Activated CD4-positive, alpha-beta T cell treated with anti-CD3 and anti-CD28 coated beads, Interleukin-2, amount 10 ng/mL, durations not matched to agents 7 days and 5 days (primary cell): Measurements from ENCODE around the gene ELOVL6. TPM values are rescaled to one million over a fixed set of nuclear protein-coding genes. Genes with fewer than 3 reads are reported as not detected.
"Not testable (repeated sequence)": the region's sequence is repeated elsewhere in the genome, so short reads cannot be mapped to it uniquely, and the experiment has no call there.

Experiments used
- CTCF ChIA-PET: fragments of 350-600 bp; sonication (Branson Sonifier 250); formaldehyde crosslinking; loops from one replicate; lab custom pipeline; 2021; ENCODE audit warnings: antibody characterized with exemption; lab: Charles Lee
- POLR2A ChIA-PET: fragments of 350-600 bp; sonication (Branson Sonifier 250); formaldehyde crosslinking; loops from one replicate; lab custom pipeline; 2021; ENCODE audit warnings: antibody characterized with exemption; lab: Charles Lee
- DNase-seq: peaks from one replicate; pipeline ENCODE4 v3.0.0-alpha.2; 2020
- H3K27ac Mint-ChIP-seq: one replicate; pipeline ENCODE4 v1.8.0; 2021; ENCODE audit warnings: mild to moderate bottlenecking, moderate library complexity, mixed read lengths
- H3K27me3 Mint-ChIP-seq: one replicate; pipeline ENCODE4 v1.8.0; 2021; ENCODE audit warnings: mixed read lengths
- H3K36me3 Mint-ChIP-seq: one replicate; pipeline ENCODE4 v1.8.0; 2021; ENCODE audit warnings: low read depth, mixed read lengths
- H3K4me1 Mint-ChIP-seq: one replicate; pipeline ENCODE4 v1.8.0; 2021; ENCODE audit warnings: mixed read lengths
- H3K4me3 Mint-ChIP-seq: one replicate; pipeline ENCODE4 v1.8.0; 2021; ENCODE audit warnings: mild to moderate bottlenecking, moderate library complexity, mixed read lengths
- H3K9me3 Mint-ChIP-seq: one replicate; pipeline ENCODE4 v1.8.0; 2021; ENCODE audit warnings: mixed read lengths
- total RNA-seq, 2 experiments: library from RNA; stranded (reverse); gene quantifications; one replicate each; pipeline ENCODE4 v1.2.3, GENCODE V29; 2021

The ELOVL6 gene
- total RNA-seq, 2 experiments from 2014 or later: 14.7 to 16.0 TPM

DNA sequence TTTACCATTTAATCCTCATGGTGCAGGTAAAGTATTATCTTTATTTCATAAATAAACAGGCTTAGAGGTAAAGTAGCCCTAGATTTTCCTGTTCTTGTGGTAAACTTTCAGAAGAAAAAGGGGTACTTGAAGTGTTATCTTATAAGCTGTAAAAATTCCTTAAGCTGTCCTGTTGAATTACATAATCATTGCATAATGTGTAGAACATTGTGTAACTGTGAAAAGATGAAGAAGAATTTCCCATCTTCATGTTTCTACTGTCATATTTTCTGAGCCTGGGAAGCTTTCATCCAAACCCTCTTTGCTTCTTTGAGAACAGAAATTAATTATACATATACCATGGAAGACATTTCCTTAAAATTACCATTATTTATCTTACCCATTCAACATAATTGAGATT is 90.5 kb downstream of the ELOVL6 start:
- DNase-seq: no peak
- Mint-ChIP-seq H3K9me3 (peaks cover 3% of the 10 kb centered on the region), H3K27ac (no peak overlapping the region), H3K4me1 (peaks cover 5% of the 10 kb centered on the region), H3K4me3 (no peak overlapping the region), H3K27me3 (no peaks in the 10 kb centered on the region), H3K36me3 (peaks cover 8% of the 10 kb centered on the region)
- ChIA-PET POLR2A (no interaction called here), CTCF (interaction anchor here (1.1 kb wide), 1 partner anchor 19 kb away, joined by 3 read pairs; no protein-coding TSS in a partner anchor)

DNA sequence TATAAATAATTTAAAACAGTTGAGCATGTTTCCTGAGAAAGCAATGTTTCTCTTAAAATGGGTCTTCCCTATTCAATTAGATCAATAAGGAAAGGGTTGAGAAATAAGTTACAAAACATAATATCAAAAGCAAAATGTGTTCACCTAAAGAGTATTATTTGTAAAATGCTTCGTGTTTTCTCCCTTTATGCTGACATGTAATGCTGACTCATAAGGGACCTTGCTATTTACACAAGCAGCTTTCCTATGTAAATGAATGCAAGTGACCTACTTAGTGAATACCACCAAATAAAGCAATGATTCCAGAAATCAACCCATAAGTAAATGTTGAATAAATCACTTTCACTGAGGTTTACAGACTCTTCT is 91.5 kb downstream of the ELOVL6 start:
- Mint-ChIP-seq H3K4me3 (no peak overlapping the region), H3K27me3 (no peaks in the 10 kb centered on the region), H3K36me3 (peaks cover 11% of the 10 kb centered on the region), H3K4me1 (peaks cover 5% of the 10 kb centered on the region), H3K27ac (no peak overlapping the region), H3K9me3 (peaks cover 3% of the 10 kb centered on the region)
- no peak for DNase-seq
- POLR2A ChIA-PET: interaction anchor here (0.7 kb wide), 1 partner anchor 92 kb away, joined by 3 read pairs; the partner anchor contains the start of gene ELOVL6
- CTCF ChIA-PET: no interaction called here

DNA sequence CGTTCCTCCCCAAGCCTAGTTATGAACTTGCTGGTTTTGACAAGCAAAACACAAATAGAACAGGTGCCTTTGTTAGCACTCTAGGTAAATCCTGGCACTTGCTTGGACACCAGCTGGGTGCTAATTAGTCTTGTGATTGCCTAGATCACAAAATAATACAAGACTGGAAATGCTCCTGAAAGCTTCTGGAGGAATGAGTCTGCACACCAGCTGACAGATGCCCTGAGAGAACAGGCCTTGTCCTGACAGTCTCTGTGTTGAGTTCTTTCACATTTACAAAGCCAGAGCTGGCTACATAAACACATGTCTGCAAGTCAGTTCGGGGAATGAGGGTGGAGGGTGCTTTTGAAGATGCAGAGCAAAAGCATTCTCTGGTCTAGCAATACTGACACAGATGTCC is 93.8 kb downstream of the ELOVL6 start:
- no peaks in the 10 kb centered on the region for H3K27me3 Mint-ChIP-seq
- peaks cover 3% of the 10 kb centered on the region for H3K9me3 Mint-ChIP-seq
- H3K36me3 Mint-ChIP-seq: peaks cover 7% of the 10 kb centered on the region
- DNase-seq: no peak
- H3K27ac Mint-ChIP-seq: no peak overlapping the region
- ChIA-PET CTCF (no interaction called here), POLR2A (interaction anchor here (0.5 kb wide), 1 partner anchor 677 kb away, joined by 3 read pairs; no protein-coding TSS in a partner anchor)
- H3K4me1 Mint-ChIP-seq: peaks cover 6% of the 10 kb centered on the region
- H3K4me3 Mint-ChIP-seq: no peak overlapping the region

DNA sequence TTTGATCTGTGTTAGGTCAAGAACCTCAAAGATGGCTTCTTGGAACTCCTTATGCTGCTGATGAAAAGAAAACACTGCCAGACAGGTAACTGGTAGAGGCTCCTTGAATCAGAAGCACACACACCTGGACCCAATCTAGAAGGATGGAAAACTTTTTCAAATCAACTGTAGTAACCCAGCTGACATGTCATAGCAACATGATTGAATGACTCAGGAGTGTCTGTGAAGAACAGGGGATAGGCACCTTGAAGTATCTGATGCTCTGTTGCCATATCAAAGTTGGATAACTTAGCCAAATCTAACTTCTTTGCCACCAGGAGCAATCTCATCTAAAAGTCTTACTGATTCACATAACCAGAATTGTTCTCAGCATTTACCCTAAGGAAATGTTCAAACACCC is 98.8 kb downstream of the ELOVL6 start:
- Mint-ChIP-seq H3K36me3 (peaks cover 7% of the 10 kb centered on the region), H3K9me3 (no peaks in the 10 kb centered on the region), H3K27ac (no peak overlapping the region), H3K4me3 (no peak overlapping the region), H3K27me3 (no peaks in the 10 kb centered on the region), H3K4me1 (peaks cover 4% of the 10 kb centered on the region)
- ChIA-PET POLR2A (no interaction called here), CTCF (no interaction called here)
- no peak for DNase-seq

DNA sequence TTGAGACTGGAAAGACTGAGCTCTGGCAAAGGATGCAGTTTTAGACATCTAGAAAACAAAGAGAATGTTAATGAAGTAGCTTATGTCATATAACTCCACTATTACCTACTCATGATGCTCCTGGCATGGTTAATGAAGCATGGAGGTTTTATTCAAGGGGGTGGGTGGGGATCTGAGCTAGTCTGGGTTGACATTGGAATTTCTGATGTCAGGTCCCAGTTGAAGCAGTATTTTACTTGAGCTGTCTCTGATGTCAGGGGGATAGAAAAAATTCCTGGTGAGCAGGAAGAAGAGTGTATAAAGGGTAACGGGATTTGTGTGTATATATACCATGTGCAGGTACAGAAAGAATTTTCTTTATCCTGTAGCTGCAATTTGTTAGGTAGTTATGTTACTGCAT is 102.0 kb downstream of the ELOVL6 start:
- H3K36me3 Mint-ChIP-seq: no peaks in the 10 kb centered on the region
- H3K27me3 Mint-ChIP-seq: no peaks in the 10 kb centered on the region
- ChIA-PET POLR2A (no interaction called here), CTCF (interaction anchor here (0.7 to 1.1 kb wide), 4 partner anchors 18 to 302 kb away, joined by 3 to 5 read pairs (median 3); no protein-coding TSS in a partner anchor)
- H3K9me3 Mint-ChIP-seq: no peaks in the 10 kb centered on the region
- H3K4me1 Mint-ChIP-seq: peaks cover 6% of the 10 kb centered on the region
- no peak overlapping the region for H3K4me3 Mint-ChIP-seq
- DNase-seq: no peak
- H3K27ac Mint-ChIP-seq: no peak overlapping the region

DNA sequence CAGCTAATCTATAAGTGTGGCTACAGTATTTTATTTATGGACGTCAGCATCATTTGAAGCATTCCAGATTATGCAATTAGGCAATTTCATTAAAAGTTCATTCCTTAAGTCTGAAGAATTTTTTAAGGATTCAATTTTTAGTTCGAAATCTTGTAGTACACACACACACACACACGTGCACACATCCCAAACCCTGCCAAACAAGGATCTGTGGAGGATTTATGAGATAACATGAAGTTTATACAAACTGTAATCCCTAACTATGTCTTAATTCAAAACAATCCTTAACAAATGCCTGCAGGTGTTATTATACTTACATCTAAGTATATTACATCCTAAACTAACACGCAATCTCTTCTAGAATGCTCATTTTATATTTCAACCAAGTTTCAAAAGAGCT is 105.8 kb downstream of the ELOVL6 start:
- CTCF ChIA-PET: interaction anchor here (0.6 kb wide), 1 partner anchor 177 kb away, joined by 3 read pairs; no protein-coding TSS in a partner anchor
- H3K4me3 Mint-ChIP-seq: no peak overlapping the region
- POLR2A ChIA-PET: no interaction called here
- H3K36me3 Mint-ChIP-seq: peaks cover 6% of the 10 kb centered on the region
- H3K9me3 Mint-ChIP-seq: no peaks in the 10 kb centered on the region
- no peaks in the 10 kb centered on the region for H3K27me3 Mint-ChIP-seq
- no peak for DNase-seq
- H3K4me1 Mint-ChIP-seq: peaks cover 32% of the 10 kb centered on the region
- H3K27ac Mint-ChIP-seq: no peak overlapping the region

DNA sequence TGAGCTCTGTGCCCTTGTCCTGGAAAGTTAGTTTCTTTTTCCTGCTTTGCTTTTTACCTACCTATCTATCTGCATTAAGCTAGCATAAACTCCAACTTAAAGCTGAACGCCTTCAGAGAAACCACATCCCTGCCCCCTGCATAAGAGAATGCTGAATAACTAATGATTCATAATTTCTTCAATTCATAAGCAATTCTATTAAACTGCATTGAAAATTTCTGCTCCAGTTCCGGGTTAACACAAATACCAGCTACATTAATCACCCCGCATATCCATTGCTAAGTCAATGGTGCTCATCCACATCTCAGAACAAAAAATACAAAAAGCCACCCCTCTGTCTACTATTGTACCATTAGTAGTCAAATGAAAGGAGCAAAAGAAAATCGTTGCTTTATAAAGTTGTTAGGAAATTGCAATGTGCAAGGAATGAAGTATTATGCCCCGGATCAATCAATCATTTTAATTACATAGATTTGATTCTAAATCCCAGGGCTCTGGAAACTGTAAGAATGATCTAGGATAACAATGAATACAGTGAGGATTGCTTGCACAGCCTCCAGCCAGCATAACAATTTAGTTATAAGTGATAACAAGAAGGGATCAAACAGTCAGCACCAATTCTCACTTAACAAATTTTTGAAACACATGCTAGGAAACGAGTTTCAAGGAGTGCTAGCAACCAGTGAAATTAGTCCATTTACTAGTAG is 106.8 kb downstream of the ELOVL6 start:
- Mint-ChIP-seq H3K4me1 (peaks cover 35% of the 10 kb centered on the region), H3K27me3 (no peaks in the 10 kb centered on the region), H3K36me3 (peaks cover 6% of the 10 kb centered on the region), H3K4me3 (no peak overlapping the region), H3K27ac (no peak overlapping the region), H3K9me3 (no peaks in the 10 kb centered on the region)
- DNase-seq: no peak
- CTCF ChIA-PET: interaction anchor here (0.5 to 0.6 kb wide), 2 partner anchors 56 to 443 kb away, joined by 3 to 4 read pairs; no protein-coding TSS in a partner anchor
- POLR2A ChIA-PET: no interaction called here

DNA sequence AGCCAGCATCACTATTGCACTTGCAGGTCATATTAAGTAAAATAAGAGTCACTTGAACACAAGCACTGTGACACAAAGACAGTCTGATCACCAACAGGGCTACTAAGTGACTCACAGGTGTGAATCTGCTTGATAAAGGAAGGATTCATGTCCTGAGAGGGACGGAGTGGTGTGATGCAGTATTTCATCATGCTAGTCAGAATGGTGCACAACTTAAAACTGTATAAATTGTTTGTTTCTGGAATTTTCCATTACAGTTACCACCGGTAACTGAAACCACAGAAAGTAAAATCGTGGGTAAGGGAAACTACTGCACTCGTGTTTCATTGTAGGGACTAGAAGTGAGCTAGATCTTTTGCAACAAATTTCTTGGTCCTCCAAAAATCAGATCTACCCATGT is 109.7 kb downstream of the ELOVL6 start:
- peak overlapping the region; percentile 74 for H3K27ac Mint-ChIP-seq
- ChIA-PET POLR2A (interaction anchor here (0.8 kb wide), 1 partner anchor 108 kb away, joined by 6 read pairs; no protein-coding TSS in a partner anchor), CTCF (interaction anchor here (1.3 kb wide), 1 partner anchor 20 kb away, joined by 3 read pairs; no protein-coding TSS in a partner anchor)
- H3K4me1 Mint-ChIP-seq: peaks cover 48% of the 10 kb centered on the region
- no peaks in the 10 kb centered on the region for H3K27me3 Mint-ChIP-seq
- peak; percentile 41 for DNase-seq
- H3K36me3 Mint-ChIP-seq: peaks cover 11% of the 10 kb centered on the region
- H3K9me3 Mint-ChIP-seq: peaks cover 8% of the 10 kb centered on the region
- no peak overlapping the region for H3K4me3 Mint-ChIP-seq

DNA sequence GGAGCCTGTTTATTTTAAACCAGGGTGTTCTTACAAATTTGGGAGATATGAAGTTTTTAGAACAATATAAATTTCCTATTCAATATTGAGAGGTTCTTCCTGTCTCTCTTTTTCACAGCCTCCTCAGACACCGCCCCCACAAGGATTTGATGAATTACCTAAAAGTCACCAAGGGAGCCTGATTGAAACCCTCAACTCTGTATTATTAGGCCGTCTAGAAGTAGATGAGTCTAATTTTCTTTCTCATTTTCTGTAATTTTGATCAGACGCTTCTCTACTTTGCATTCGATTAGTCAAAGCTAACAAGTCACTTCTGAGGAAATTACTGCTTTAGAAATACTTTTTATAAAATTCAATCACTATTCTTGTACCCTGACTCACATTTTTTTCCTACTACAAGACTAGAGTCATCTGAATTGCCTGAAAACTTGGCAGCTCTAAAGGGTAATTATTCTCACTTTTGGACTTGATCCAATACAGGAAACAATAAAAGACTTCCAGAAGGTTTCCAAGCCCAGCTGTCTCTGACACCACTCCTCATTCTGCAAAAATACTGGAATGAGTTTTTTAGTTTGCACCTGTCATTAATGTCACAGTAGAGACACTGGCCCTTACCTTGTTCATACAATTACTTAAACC is 111.2 kb downstream of the ELOVL6 start:
- Mint-ChIP-seq H3K27me3 (no peaks in the 10 kb centered on the region), H3K27ac (no peak overlapping the region), H3K4me1 (peaks cover 48% of the 10 kb centered on the region), H3K36me3 (peaks cover 11% of the 10 kb centered on the region), H3K4me3 (no peak overlapping the region), H3K9me3 (peaks cover 8% of the 10 kb centered on the region)
- CTCF ChIA-PET: interaction anchor here (0.6 kb wide), 1 partner anchor 377 kb away, joined by 3 read pairs; no protein-coding TSS in a partner anchor
- POLR2A ChIA-PET: no interaction called here
- no peak for DNase-seq

DNA sequence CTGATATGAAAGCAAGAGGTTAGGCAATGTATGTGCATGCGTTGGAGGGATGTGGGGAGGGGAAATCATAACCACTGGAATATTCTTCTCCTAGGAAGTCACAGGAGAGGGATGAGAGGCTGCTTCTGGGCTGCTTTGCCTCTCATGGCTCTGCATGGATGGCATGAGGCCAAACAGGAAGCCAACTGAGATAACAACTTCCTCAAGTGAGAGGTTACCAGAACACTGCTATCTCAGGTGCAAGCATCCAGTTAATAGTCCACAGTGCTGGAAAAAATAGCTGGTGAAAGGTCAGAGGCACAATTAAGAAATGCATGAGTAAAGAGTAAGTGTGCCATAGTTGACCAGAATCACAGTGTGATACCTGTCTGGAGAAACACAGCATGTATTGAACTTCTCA is 113.3 kb downstream of the ELOVL6 start:
- Mint-ChIP-seq H3K27ac (peak overlapping the region; percentile 41), H3K27me3 (no peaks in the 10 kb centered on the region), H3K36me3 (peaks cover 11% of the 10 kb centered on the region), H3K4me1 (peaks cover 39% of the 10 kb centered on the region), H3K4me3 (no peak overlapping the region), H3K9me3 (peaks cover 8% of the 10 kb centered on the region)
- no peak for DNase-seq
- ChIA-PET CTCF (interaction anchor here (0.9 kb wide), 1 partner anchor 35 kb away, joined by 3 read pairs; no protein-coding TSS in a partner anchor), POLR2A (no interaction called here)

DNA sequence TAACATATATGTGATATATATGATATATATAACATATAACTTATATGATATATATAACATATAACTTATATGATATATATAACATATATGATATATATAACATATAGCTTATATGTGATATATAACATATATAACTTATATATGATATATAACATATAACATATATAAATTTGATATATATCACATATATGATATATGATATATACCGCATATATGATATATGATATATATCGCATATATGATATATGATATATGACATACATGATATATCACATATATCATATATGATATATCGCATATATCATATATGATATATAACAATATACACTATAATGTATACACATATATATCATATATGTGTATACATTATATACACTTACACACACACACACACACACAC is 114.3 kb downstream of the ELOVL6 start:
- CTCF ChIA-PET: interaction anchor here (0.6 kb wide), 1 partner anchor 420 kb away, joined by 4 read pairs; no protein-coding TSS in a partner anchor
- peaks cover 30% of the 10 kb centered on the region for H3K4me1 Mint-ChIP-seq
- peaks cover 8% of the 10 kb centered on the region for H3K9me3 Mint-ChIP-seq
- H3K36me3 Mint-ChIP-seq: peaks cover 11% of the 10 kb centered on the region
- H3K27ac Mint-ChIP-seq: no peak overlapping the region
- H3K27me3 Mint-ChIP-seq: no peaks in the 10 kb centered on the region
- no peak for DNase-seq
- H3K4me3 Mint-ChIP-seq: no peak overlapping the region
- POLR2A ChIA-PET: no interaction called here

DNA sequence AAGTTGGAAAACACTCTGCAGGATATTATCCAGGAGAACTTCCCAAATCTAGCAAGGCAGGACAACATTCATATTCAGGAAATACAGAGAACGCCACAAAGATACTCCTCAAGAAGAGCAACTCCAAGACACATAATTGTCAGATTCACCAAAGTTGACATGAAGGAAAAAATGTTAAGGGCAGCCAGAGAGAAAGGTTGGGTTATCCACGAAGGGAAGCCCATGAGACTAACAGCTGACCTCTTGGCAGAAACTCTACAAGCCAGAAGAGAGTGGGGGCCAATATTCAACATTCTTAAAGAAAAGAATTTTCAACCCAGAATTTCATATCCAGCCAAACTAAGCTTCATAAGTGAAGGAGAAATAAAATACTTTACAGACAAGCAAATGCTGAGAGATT is 120.3 kb downstream of the ELOVL6 start:
- H3K27ac Mint-ChIP-seq, H3K9me3 Mint-ChIP-seq, H3K27me3 Mint-ChIP-seq, H3K4me1 Mint-ChIP-seq, DNase-seq, POLR2A ChIA-PET, H3K4me3 Mint-ChIP-seq: not testable (repeated sequence)
- peaks cover 16% of the 10 kb centered on the region for H3K36me3 Mint-ChIP-seq
- CTCF ChIA-PET: interaction anchor here (0.7 kb wide), 1 partner anchor 66 kb away, joined by 3 read pairs; no protein-coding TSS in a partner anchor

DNA sequence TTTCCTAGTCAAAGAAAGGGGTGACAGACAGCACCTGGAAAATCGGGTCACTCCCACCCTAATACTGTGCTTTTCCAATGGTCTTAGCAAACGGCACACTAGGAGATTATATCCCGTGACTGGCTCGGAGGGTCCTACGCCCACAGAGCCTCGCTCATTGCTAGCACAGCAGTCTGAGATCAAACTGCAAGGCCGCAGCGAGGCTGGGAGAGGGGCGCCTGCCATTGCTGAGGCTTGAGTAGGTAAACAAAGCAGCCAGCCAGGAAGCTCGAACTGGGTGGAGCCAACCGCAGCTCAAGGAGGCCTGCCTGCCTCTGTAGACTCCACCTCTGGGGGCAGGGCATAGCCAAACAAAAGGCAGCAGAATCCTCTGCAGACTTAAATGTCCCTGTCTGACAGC is 121.6 kb downstream of the ELOVL6 start:
- H3K27me3 Mint-ChIP-seq, H3K9me3 Mint-ChIP-seq, POLR2A ChIA-PET, H3K4me1 Mint-ChIP-seq, DNase-seq, H3K4me3 Mint-ChIP-seq, H3K27ac Mint-ChIP-seq: not testable (repeated sequence)
- CTCF ChIA-PET: interaction anchor here (1.3 kb wide), 1 partner anchor 10 kb away, joined by 4 read pairs; no protein-coding TSS in a partner anchor
- peaks cover 16% of the 10 kb centered on the region for H3K36me3 Mint-ChIP-seq
